MM.1S (cell line): Measurements from ENCODE around the gene RPL19.

Source experiments
- DNase-seq: peaks from one replicate; pipeline ENCODE4 v3.0.0-alpha.2; 2015
- H2AFZ ChIP-seq: fragments of 300-600 bp; sonication (generic); 2 replicates; pipeline ENCODE4 v1.6.0; 2016; ENCODE audit warnings: antibody characterized with exemption, low read length
- H3F3A ChIP-seq: fragments of 300-600 bp; sonication (generic); 2 replicates; pipeline ENCODE4 v1.6.1; 2016; ENCODE audit warnings: mild to moderate bottlenecking, antibody characterized with exemption, low read length, moderate library complexity, mixed read lengths; ENCODE audit not compliant: insufficient read depth
- H3K27ac ChIP-seq: fragments of 300-600 bp; sonication (generic); 2 replicates; pipeline ENCODE4 v1.5.1; 2016; ENCODE audit warnings: mild to moderate bottlenecking, low read length
- H3K27me3 ChIP-seq: fragments of 300-600 bp; sonication (generic); replicated peaks from 2 replicates; pipeline ENCODE4 v1.6.0; 2016; ENCODE audit warnings: low read length; ENCODE audit not compliant: insufficient read depth
- H3K36me3 ChIP-seq: fragments of 300-600 bp; sonication (generic); replicated peaks from 2 replicates; pipeline ENCODE4 v1.6.1; 2016; ENCODE audit warnings: mild to moderate bottlenecking, low read length, mixed read lengths; ENCODE audit not compliant: insufficient read depth
- H3K4me1 ChIP-seq: fragments of 300-600 bp; sonication (generic); 2 replicates; pipeline ENCODE4 v1.6.1; 2016; ENCODE audit warnings: low read length, mixed read lengths
- H3K4me2 ChIP-seq: fragments of 300-600 bp; sonication (generic); 2 replicates; pipeline ENCODE4 v1.6.0; 2016; ENCODE audit warnings: low read depth, low read length
- H3K4me3 ChIP-seq: fragments of 300-600 bp; sonication (generic); 2 replicates; pipeline ENCODE4 v1.5.1; 2016; ENCODE audit warnings: low read length, mixed read lengths
- H3K79me2 ChIP-seq: fragments of 300-600 bp; sonication (generic); 2 replicates; pipeline ENCODE4 v1.6.1; 2016; ENCODE audit warnings: mixed run types, low read length, mixed read lengths
- H3K9ac ChIP-seq: fragments of 300-600 bp; sonication (generic); 2 replicates; pipeline ENCODE4 v1.6.1; 2016; ENCODE audit warnings: low read length, mixed read lengths
- H3K9me2 ChIP-seq: fragments of 300-600 bp; sonication (generic); replicated peaks from 2 replicates; pipeline ENCODE4 v1.6.1; 2016; ENCODE audit warnings: mild to moderate bottlenecking, low read length, mixed read lengths; ENCODE audit not compliant: insufficient read depth
- H3K9me3 ChIP-seq: fragments of 300-600 bp; sonication (generic); replicated peaks from 2 replicates; pipeline ENCODE4 v1.6.1; 2016; ENCODE audit warnings: mild to moderate bottlenecking, low read length, mixed read lengths; ENCODE audit not compliant: insufficient read depth
- H4K20me1 ChIP-seq: fragments of 300-600 bp; sonication (generic); 2 replicates; pipeline ENCODE4 v1.6.1; 2016; ENCODE audit warnings: mild to moderate bottlenecking, low read length, moderate library complexity, mixed read lengths; ENCODE audit not compliant: insufficient read depth
- CTCF ChIP-seq: fragments of 300-600 bp; sonication (generic); IDR thresholded peaks from 2 replicates; pipeline ENCODE4 v1.5.1; 2016; ENCODE audit warnings: antibody characterized with exemption, low read length, mixed read lengths
- EZH2 ChIP-seq: fragments of 300-600 bp; sonication (generic); optimal IDR thresholded peaks from 2 replicates; pipeline ENCODE3; 2017; ENCODE audit warnings: low read depth, mild to moderate bottlenecking, antibody characterized with exemption, low read length, mixed read lengths
- EZH2phosphoT487 ChIP-seq: fragments of 300-600 bp; sonication (generic); IDR thresholded peaks from 2 replicates; pipeline ENCODE4 v1.6.1; 2018; ENCODE audit warnings: antibody characterized with exemption, low read length

The RPL19 gene

GRCh38 chr17:39204245-39204644, 4.2 kb downstream of the RPL19 start:
- Histone ChIP-seq H3K9me3 (no peaks in the 10 kb centered on the region), H3K27me3 (no peaks in the 10 kb centered on the region), H3K4me1 (peaks cover 15% of the 10 kb centered on the region), H3K4me2 (no peak overlapping the region), H3K4me3 (no peak overlapping the region), H3K79me2 (peaks cover 29% of the 10 kb centered on the region), H2AFZ (no peak overlapping the region), H3K27ac (no peak overlapping the region), H4K20me1 (peaks cover 11% of the 10 kb centered on the region), H3K9me2 (no peaks in the 10 kb centered on the region), H3F3A (peaks cover 61% of the 10 kb centered on the region), H3K9ac (no peak overlapping the region), H3K36me3 (peaks cover 19% of the 10 kb centered on the region)
- TF ChIP-seq CTCF (no peak), EZH2phosphoT487 (no peak), EZH2 (no peak)
- no peak for DNase-seq

GRCh38 chr17:39205112-39205526, 5.0 kb downstream of the RPL19 start:
- Histone ChIP-seq H3K9ac (no peak overlapping the region), H2AFZ (no peak overlapping the region), H4K20me1 (peaks cover 11% of the 10 kb centered on the region), H3K79me2 (peaks cover 28% of the 10 kb centered on the region), H3K36me3 (peaks cover 19% of the 10 kb centered on the region), H3K4me2 (no peak overlapping the region), H3K4me3 (no peak overlapping the region), H3F3A (peaks cover 56% of the 10 kb centered on the region), H3K9me2 (no peaks in the 10 kb centered on the region), H3K4me1 (peaks cover 22% of the 10 kb centered on the region), H3K27me3 (no peaks in the 10 kb centered on the region), H3K27ac (no peak overlapping the region), H3K9me3 (no peaks in the 10 kb centered on the region)
- no peak for DNase-seq
- no peak for TF ChIP-seq EZH2phosphoT487
- no peak for TF ChIP-seq CTCF
- TF ChIP-seq EZH2: no peak

GRCh38 chr17:39208136-39208535, 8.1 kb downstream of the RPL19 start:
- Histone ChIP-seq H3F3A (peaks cover 31% of the 10 kb centered on the region), H2AFZ (no peak overlapping the region; the same call in 1 of the 2 replicates), H3K27ac (no peak overlapping the region), H3K4me1 (peaks cover 17% of the 10 kb centered on the region), H3K9me3 (no peaks in the 10 kb centered on the region), H4K20me1 (peaks cover 11% of the 10 kb centered on the region; the same call in 1 of the 2 replicates), H3K4me2 (no peak overlapping the region), H3K9me2 (no peaks in the 10 kb centered on the region), H3K9ac (no peak overlapping the region), H3K4me3 (no peak overlapping the region), H3K27me3 (no peaks in the 10 kb centered on the region; the same call in 1 of the 2 replicates), H3K36me3 (0 out of 2 replicates have a peak, but pooled peaks cover 8% of the 10 kb centered on the region), H3K79me2 (no peaks in the 10 kb centered on the region)
- DNase-seq: no peak
- no peak for TF ChIP-seq CTCF
- TF ChIP-seq EZH2: no peak
- TF ChIP-seq EZH2phosphoT487: no peak
